ENCODE results near the gene C16orf86. TPM values are rescaled to one million over a fixed set of nuclear protein-coding genes. Genes with fewer than 3 reads are reported as not detected.
A peak's percentile ranks its signal among the peaks of the same experiment; 100 is the strongest.

The C16orf86 gene
- total RNA-seq, 4 donors from 2014 or later: 5.0 to 8.3 (median 7.6) TPM

DNA sequence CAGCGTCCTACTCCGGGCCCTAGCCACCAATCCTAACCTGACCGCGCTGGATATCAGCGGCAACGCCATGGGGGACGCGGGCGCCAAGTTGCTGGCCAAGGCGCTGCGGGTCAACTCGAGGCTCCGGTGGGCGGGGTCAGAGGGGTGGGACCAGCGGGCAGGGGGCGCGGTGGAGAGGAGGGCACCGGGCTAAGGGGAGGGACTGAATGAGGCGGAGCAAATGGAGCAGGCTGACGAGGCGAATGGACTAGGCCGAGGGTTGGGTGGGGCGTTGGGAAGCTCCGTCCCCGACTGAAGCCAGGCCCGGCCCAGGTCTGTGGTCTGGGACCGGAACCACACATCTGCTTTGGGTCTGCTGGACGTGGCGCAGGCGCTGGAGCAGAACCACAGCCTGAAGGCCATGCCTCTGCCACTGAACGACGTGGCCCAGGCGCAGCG lies 17.1 kb upstream of the C16orf86 start:
- TF ChIP-seq, protein P1, sequence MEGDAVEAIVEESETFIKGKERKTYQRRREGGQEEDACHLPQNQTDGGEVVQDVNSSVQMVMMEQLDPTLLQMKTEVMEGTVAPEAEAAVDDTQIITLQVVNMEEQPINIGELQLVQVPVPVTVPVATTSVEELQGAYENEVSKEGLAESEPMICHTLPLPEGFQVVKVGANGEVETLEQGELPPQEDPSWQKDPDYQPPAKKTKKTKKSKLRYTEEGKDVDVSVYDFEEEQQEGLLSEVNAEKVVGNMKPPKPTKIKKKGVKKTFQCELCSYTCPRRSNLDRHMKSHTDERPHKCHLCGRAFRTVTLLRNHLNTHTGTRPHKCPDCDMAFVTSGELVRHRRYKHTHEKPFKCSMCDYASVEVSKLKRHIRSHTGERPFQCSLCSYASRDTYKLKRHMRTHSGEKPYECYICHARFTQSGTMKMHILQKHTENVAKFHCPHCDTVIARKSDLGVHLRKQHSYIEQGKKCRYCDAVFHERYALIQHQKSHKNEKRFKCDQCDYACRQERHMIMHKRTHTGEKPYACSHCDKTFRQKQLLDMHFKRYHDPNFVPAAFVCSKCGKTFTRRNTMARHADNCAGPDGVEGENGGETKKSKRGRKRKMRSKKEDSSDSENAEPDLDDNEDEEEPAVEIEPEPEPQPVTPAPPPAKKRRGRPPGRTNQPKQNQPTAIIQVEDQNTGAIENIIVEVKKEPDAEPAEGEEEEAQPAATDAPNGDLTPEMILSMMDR (IDR thresholded peaks at IDR 0.05): no peak
- peak; percentile 24 for ATAC-seq (ENCODE audit: low FRiP score)
- DNase-seq (ENCODE audit: low spot score): no peak

DNA sequence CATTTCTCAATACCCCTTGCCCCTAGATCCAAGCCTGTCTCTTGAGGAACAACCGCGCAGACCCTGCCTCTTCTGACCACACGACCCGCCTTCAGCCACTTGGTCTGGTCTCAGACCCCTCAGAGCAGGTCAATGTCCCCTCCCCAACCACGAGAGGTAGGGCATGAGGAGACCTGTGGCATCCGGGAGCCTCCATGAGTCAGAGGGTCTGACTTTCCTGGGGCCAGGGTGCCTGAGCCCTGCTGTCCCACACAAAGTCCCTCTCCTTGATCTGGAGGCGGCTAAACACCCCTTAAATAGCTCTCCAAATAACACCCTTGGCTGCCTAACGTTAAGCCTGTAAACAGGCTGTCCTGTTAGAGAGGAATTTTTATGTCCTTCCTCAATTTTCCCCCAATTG lies 16.6 kb upstream of the C16orf86 start:
- TF ChIP-seq, protein P1 (IDR thresholded peaks at IDR 0.05): no peak
- ATAC-seq (ENCODE audit: low FRiP score) (no peak), DNase-seq (ENCODE audit: low spot score) (no peak)

DNA sequence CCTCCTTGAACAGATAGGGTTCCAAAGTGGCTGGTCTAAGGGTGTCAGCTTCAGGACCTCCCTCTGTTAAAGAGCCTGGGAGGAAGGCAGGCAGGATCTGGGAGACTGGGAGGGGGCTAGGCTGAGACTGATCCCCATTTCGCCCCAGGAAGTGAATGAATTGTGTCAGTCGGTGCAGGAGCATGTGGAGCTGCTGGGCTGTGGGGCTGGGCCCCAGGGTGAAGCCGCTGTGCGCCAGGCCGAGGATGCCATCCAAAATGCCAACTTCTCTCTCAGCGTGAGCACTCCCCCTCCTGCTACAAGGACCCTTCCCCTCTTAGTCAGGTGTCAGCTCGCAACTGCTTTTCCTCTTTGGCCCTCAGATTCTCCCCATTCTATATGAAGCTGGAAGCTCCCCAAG lies 15.6 kb upstream of the C16orf86 start:
- no peak for ATAC-seq (ENCODE audit: low FRiP score)
- TF ChIP-seq, protein P1 (IDR thresholded peaks at IDR 0.05): no peak
- DNase-seq (ENCODE audit: low spot score): no peak

DNA sequence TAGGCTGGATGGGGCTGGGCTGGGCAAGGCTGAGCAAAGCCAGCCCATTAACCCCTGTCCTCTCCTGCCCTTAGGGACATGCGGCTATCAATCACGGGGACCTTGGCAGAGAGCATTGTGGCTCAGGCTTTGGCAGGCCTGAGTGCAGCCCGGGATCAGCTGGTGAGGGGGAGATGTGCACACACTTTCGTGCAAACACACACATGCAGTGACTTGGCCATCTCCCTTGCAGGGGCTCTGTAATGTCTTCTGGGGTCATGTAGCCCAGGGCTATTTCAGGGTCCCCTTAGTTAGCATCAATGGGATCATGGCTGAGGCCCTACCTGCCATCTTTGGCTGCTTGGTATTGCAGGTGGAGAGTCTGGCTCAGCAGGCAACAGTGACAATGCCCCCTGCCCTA lies 14.8 kb upstream of the C16orf86 start:
- DNase-seq (ENCODE audit: low spot score) (no peak), ATAC-seq (ENCODE audit: low FRiP score) (no peak)
- TF ChIP-seq, protein P1 (IDR thresholded peaks at IDR 0.05): no peak

DNA sequence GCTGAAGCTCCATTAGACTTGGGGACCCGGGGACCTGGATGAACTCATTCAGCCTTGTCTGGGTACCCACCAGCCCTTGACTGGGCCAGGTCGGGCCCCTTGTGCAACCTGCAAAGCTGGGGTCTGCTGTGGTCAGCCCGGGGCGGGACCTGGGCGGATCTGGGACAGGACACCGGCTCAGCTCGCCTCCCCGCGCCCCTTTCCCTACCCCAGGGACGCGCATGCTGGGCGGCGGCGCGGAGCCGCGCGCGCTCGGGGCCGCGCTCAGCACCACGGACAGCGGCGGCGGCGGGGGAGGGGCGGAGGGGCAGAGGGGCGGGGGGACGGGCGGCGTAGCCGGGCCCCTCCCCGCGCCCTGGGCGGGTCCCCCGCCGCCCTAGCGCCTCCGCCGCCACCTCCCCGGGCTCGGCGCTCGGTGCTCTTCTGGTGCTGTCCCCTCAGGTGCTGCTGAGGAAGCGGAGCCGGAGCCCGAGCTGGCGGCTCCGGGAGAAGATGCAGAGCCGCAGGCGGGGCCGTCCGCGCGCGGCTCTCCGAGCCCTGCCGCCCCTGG lies 14.0 kb upstream of the C16orf86 start:
- TF ChIP-seq, protein P1 (IDR thresholded peaks at IDR 0.05): no peak
- DNase-seq (ENCODE audit: low spot score) (no peak), ATAC-seq (ENCODE audit: low FRiP score) (no peak)

DNA sequence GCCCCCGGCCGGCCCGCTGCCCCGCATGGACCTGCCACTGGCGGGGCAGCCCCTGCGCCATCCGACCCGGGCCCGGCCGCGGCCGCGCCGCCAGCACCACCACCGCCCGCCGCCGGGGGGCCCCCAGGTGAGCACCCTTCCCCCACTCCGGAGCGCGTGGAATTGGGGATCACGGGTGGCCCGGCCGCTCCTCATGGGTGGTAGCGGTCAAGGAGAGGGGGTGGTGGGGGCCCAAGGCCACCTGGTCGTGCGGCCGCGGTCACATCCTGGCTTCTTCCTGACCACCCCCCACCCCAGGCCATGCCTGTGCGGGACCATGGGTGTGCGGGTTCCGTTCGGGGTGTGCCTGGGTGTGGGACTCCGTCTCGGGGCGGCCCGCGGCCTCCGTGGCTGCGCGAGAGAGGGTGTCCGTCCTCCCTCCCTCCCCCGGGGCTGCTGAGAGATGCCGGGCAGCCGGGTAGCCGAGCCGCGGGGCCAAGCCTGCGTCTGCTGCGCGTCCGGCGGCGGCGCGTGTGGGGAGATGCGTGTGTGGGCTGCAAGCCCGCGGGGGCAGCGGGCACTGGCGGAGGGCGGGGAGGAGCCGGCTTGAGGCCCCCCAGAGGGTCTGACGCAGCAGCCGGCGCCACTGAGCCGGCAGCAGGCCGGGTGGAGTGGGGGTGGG lies 13.4 kb upstream of the C16orf86 start:
- DNase-seq (ENCODE audit: low spot score): no peak
- ATAC-seq (ENCODE audit: low FRiP score): no peak
- TF ChIP-seq, protein P1 (IDR thresholded peaks at IDR 0.05): no peak

DNA sequence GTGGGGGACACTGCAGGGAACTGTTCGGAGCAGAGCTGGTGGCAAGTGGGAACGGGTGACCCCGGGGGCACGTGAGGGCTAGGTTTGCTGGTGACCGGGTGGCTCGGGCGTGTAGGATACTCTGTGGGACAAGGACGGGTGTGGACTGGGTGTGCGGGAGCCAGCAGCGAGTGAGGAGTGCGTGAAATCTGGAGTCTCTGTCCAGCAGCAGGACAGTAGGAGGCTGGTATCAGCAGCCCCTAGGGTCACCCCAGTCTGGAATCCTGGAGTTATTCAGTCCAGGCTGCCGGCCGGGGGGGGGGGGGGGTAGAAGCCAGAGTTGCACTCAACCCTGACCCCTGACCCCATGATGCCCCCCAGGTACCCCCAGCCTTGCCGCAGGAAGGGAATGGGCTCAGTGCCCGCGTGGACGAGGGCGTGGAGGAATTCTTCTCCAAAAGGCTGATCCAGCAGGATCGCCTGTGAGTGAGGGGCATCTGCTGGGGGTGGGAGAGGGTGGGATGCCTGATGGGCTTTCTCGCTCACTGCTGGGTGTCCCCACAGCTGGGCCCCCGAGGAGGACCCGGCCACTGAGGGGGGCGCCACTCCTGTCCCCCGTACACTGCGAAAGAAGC lies 12.7 kb upstream of the C16orf86 start:
- TF ChIP-seq, protein P1 (IDR thresholded peaks at IDR 0.05): no peak
- ATAC-seq (ENCODE audit: low FRiP score) (no peak), DNase-seq (ENCODE audit: low spot score) (no peak)
